Activated CD8-positive, alpha-beta memory T cell treated with anti-CD3 and anti-CD28 coated beads for 36 hours (primary cell): ENCODE results near the gene CHAT. TPM values are rescaled to one million over a fixed set of nuclear protein-coding genes. Genes with fewer than 3 reads are reported as not detected.

Experiments
- CTCF ChIA-PET: fragments of 350-600 bp; sonication (Branson Sonifier 250); formaldehyde crosslinking; loops from one replicate; lab custom pipeline; 2021; ENCODE audit warnings: antibody characterized with exemption; lab: Charles Lee
- POLR2A ChIA-PET: fragments of 350-600 bp; sonication (Branson Sonifier 250); formaldehyde crosslinking; loops from one replicate; lab custom pipeline; 2021; ENCODE audit warnings: antibody characterized with exemption; lab: Charles Lee
- total RNA-seq, 2 experiments: library from RNA; stranded (reverse); gene quantifications; one replicate each; pipeline ENCODE4 v1.2.3, GENCODE V29; 2021

The CHAT gene
- total RNA-seq, 2 experiments from 2014 or later = not detected

DNA sequence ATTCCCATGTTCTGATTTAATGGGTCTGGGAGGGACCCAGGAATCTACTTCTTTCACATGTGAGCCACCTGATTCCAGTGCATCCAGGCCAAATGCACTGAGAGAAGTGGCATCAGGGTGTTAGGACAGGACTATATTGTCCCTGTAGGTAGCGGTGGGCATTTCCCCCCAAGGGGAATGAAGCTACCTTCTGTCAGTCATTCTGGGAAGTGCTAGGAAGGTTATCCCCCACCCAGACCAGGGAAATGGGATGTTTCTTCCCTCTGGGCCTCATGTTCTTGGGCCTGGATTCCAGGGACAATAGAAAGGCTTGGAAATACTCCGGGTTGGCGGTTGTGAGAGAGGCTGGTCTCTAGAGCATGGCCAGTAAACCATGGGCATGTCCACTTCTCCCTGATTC lies 86.4 kb downstream of the CHAT start:
- CTCF ChIA-PET = no interaction called here
- POLR2A ChIA-PET = no interaction called here

DNA sequence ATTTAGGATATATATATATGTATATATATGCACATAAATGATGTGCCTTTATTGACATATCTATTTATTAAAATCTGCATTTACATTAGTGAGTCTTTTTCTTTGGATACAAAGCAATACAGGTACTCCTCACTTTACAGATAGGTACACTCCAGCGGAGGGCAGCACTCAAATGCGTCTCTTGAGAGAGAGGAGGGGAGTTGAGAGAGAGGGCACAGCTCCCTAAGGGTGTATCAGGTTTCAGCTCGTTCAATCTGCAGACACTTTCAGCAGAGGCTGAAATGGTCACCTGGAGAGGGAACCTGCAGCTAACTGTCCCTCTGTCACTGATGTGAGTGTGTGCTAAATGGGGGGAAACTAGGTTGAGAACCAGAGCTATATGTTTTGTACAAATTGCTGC lies 87.2 kb downstream of the CHAT start:
- ChIA-PET POLR2A (no interaction called here), CTCF (no interaction called here)

DNA sequence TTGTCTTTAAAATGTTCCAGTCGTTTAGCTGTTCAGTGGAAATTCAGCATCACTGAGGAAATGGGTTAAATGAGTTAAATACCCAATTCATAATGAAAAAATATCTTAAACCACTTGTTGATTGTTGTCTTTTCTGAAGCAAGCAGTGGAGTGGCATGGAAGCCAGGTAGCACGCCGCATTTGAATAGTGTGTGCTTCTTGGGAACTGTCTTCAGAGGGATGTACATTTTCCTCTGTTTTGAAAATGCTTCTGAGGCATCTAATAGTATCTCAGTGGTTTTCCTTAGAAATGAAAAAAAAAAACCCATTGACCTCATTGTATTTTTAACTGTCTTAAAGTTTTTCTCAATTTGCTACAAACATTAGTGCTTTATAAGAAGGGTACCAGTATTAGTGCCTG lies 93.7 kb downstream of the CHAT start:
- POLR2A ChIA-PET = no interaction called here
- CTCF ChIA-PET = no interaction called here

DNA sequence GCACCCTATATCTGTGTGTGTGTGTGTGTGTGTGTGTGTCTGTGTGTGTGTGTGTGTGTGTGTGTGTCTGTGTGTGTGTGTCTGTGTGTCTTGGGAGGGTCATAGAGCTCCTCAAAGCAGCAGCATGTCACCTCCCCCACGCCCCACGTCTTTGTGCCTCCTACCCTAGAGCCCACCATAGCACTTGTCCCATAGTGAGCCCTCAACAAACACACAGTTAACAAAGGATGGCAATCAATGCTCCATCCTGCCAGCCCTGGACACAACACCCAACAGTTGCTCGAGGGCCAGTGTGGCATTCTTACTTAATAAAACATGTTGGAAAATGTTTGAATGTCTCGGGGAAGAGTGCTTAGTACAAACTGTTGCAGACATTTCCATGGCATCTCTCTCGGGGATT lies 96.1 kb downstream of the CHAT start:
- POLR2A ChIA-PET = no interaction called here
- CTCF ChIA-PET = no interaction called here

DNA sequence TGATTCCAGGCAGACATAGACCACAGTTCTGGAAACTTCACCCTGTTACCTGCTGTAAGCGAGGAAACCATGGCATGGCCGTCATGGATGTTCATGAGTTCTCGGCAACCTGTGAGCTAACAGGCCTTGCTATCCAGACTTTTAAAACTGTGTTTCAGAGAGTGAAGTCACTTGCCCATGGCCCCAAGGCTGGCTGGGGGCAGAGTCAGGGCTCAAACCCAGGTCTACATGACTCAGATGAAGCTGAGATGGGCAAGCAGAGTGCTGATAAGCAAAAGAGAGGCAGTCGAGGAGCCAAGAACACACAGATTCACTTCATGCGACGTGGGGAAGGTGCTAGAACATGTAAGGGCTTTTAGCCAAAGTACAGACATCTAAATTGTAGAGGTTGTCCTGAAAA lies 97.1 kb downstream of the CHAT start:
- CTCF ChIA-PET = no interaction called here
- POLR2A ChIA-PET = no interaction called here

DNA sequence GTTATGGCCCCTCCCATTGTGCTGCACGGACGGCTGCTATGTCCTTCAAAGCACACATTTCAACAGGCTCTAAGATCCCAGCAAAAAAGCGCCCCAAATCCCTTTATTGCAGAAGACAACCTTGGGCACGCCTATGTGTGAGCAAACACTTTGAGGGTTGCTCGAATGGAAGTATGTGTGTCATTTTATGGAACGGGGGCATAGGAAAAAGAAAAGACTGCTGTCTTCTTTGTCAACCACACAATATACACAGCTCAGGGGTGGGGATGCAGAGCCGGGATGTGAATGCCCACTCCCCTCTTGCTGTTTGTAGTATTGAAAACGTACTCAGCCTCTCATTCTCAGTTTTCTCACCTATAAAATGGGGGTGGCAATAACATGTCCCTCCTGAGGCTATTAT lies 97.6 kb downstream of the CHAT start:
- ChIA-PET POLR2A (no interaction called here), CTCF (no interaction called here)

DNA sequence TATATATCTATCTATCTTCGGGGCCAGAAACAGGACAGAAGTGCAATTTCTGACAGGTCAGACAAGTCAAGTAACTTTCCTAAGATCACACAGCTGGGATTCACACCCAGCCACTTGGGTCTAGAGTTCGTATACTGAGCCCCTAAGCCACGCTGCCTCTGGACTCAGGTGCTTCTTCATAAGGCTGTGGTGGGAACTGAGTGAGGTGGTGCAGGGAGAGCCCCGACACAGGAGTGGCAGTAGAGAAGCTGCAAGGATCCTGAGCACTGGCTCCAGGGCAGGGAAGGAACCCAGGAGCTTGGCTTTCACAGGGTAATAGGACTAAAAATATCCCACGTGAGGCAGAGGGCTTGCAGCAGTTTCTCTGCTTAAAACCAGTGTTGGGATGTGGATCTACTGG lies 99.4 kb downstream of the CHAT start:
- ChIA-PET CTCF (no interaction called here), POLR2A (no interaction called here)

Other genes with a start within 250 kb of the CHAT start
- not detected for gene DRGX, start 217.9 kb upstream of the CHAT start, total RNA-seq
- gene ERCC6, start 74.9 kb upstream of the CHAT start, total RNA-seq = 10 to 100 TPM; 14.9 to 19.2 TPM
- not detected for gene SLC18A3, start 3.7 kb upstream of the CHAT start, total RNA-seq
- not detected for gene C10orf53, start 65.6 kb downstream of the CHAT start, total RNA-seq
- gene OGDHL, start 148.3 kb downstream of the CHAT start, total RNA-seq = under 1 TPM; 0.46 to 0.89 TPM